HG03378 (cell line): ENCODE results near the gene HYKK.
"Not testable (repeated sequence)": the region's sequence is repeated elsewhere in the genome, so short reads cannot be mapped to it uniquely, and the experiment has no call there.

Experiments used
- ATAC-seq: cut with Tn5 transposase; IDR thresholded peaks from one replicate; pipeline ENCODE4 v1.9.1; 2021; ENCODE audit warnings: mild to moderate bottlenecking, moderate library complexity; ENCODE audit not compliant: unreplicated experiment

The HYKK gene

GRCh38 chr15:78506971-78507830 lies at the start of gene HYKK:
TSS of gene HYKK (plus strand) at chr15:78507577. CDS start at chr15:78513089, 5,512 bp downstream.
- ATAC-seq, result peak; percentile 72

GRCh38 chr15:78460737-78461136 lies 46.6 kb upstream of the HYKK start:
- ATAC-seq, result no peak

GRCh38 chr15:78461171-78461888 lies 46.0 kb upstream of the HYKK start:
- ATAC-seq, result no peak

GRCh38 chr15:78469031-78469430 lies 38.3 kb upstream of the HYKK start:
- ATAC-seq, result no peak

GRCh38 chr15:78477295-78477694 lies 30.1 kb upstream of the HYKK start:
- ATAC-seq, result no peak

- no peak for ATAC-seq
Observed at GRCh38 chr15:78479650-78480049, 27.7 kb upstream of the HYKK start.

GRCh38 chr15:78481917-78482316 lies 25.5 kb upstream of the HYKK start:
- no peak for ATAC-seq

- ATAC-seq, result no peak
Observed at GRCh38 chr15:78492872-78493271, 14.5 kb upstream of the HYKK start.

- ATAC-seq, result no peak
Observed at GRCh38 chr15:78501857-78502256, 5.5 kb upstream of the HYKK start.

GRCh38 chr15:78502641-78503040 lies 4.7 kb upstream of the HYKK start:
- no peak for ATAC-seq

- no peak for ATAC-seq
Observed at GRCh38 chr15:78507831-78508160, 419 bp downstream of the HYKK start.

- ATAC-seq, result no peak
Observed at GRCh38 chr15:78508272-78508671, 895 bp downstream of the HYKK start.

GRCh38 chr15:78509726-78510312 lies 2.4 kb downstream of the HYKK start:
- no peak for ATAC-seq

GRCh38 chr15:78520035-78520434 lies 12.7 kb downstream of the HYKK start:
- not testable (repeated sequence) for ATAC-seq

- no peak for ATAC-seq
Observed at GRCh38 chr15:78524230-78524629, 16.9 kb downstream of the HYKK start.

GRCh38 chr15:78527325-78527724 lies 19.9 kb downstream of the HYKK start:
- no peak for ATAC-seq

- no peak for ATAC-seq
Observed at GRCh38 chr15:78533331-78533730, 26.0 kb downstream of the HYKK start.

- no peak for ATAC-seq
Observed at GRCh38 chr15:78536134-78536533, 28.8 kb downstream of the HYKK start.

GRCh38 chr15:78537266-78537905 lies 30.0 kb downstream of the HYKK start:
- no peak for ATAC-seq

- ATAC-seq, result no peak
Observed at GRCh38 chr15:78538358-78538757, 31.0 kb downstream of the HYKK start.

- not testable (repeated sequence) for ATAC-seq
Observed at GRCh38 chr15:78539464-78540140, 32.2 kb downstream of the HYKK start.
